NCI-H460 (cell line): Measurements from ENCODE around the gene CDO1. TPM values are rescaled to one million over a fixed set of nuclear protein-coding genes. Genes with fewer than 3 reads are reported as not detected.
"Not testable (repeated sequence)": the region's sequence is repeated elsewhere in the genome, so short reads cannot be mapped to it uniquely, and the experiment has no call there.

Source experiments
- DNase-seq: peaks from one replicate; pipeline ENCODE4 v3.0.0-alpha.2; 2016; ENCODE audit warnings: low read depth; ENCODE audit errors: extremely low read depth
- total RNA-seq: library from RNA; depleted of rRNA; stranded (reverse); fragments of >200 nt; shearing (Covaris generic); gene quantifications from 2 replicates; pipeline ENCODE4 v1.2.3, GENCODE V29; 2014

CDO1 gene
- total RNA-seq, 1 experiment from 2014 or later: not detected

DNA sequence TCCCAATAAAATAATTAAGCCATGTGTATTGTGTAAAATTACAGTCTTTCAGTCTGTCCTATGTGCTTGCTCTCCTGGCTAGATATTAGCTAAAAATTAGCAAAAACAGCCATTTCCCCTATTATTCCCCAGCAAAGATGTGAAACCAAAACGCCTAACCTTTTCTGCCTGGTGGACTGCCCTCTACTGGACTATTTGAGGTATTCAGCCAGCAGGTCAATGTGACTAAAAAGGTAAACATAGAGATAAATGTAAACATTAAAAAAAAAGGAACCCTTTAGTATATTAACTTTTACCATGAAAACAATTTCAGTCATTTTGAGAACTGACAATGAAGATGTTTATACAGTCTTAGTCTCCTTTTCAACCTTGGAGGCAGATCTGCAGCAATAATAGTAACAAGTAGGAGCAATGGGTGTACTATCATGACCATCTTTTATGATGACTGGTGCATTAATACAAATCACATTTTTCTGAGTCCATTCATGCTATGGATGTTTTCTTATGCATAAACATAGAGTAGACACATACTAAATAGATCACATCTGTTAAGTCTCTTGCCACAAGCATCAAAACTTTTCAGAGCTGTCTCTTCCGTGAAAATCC lies 14.8 kb upstream of the CDO1 start:
- peak; percentile 50 for DNase-seq

GRCh38 chr5:115829913-115830312 lies 13.5 kb upstream of the CDO1 start:
- DNase-seq: no peak

GRCh38 chr5:115825948-115826347 lies 9.5 kb upstream of the CDO1 start:
- DNase-seq: no peak

DNA sequence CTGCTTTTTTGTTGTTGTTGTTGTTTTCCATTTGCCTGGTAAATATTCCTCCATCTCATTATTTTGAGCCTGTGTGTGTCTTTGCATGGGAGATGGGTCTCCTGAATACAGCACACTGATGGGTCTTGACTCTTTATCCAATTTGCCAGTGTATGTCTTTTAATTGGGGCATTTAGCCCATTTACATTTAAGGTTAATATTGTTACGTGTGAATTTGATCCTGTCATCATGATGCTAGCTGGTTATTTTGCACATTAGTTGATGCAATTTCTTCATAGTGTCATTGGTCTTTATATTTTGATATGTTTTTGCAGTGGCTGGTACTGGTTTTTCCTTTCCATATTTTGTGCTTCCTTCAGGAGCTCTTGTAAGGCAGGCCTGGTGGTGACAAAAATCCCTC lies 8.5 kb upstream of the CDO1 start:
- DNase-seq: not testable (repeated sequence)

DNA sequence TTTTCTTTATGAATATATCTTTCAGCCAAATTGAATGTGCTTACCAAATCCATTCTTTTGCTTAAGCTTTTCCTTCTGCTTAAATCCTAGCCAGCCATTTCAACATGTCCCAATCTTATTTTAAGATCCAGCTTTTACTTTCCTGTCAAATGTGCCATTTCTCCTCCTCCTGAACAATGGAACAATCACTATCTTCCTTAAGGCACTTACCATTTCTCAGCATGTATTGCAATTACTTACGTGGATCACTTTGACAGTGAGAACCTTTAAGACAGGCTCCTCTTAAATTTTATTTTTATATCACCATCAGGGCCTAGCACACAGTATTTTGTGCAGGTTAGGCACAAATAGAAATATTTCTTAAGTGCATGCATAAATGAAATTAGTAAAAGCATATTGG lies 4.4 kb upstream of the CDO1 start:
- no peak for DNase-seq

- DNase-seq: no peak
These were observed 2.4 kb upstream of the CDO1 start for GRCh38 chr5:115818821-115819220.

DNA sequence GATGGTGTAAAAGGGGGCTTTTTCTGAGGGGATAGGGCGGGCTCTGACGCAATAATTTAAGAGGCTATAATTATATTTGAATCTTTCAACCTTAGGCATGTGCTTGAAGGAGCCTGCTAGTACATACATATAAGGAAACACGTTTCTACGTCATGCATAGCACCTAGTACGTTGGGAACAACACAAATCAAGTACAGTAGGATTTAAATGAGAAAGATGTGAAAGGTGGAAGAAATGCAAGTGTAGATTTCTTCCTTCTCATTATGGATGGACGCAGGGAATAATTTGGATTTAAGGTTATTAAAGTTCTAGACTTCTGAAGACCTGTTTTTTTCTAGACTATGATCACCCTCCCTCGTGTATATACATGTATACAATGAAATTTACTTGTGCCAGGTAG lies 927 bp upstream of the CDO1 start:
- no peak for DNase-seq

GRCh38 chr5:115815693-115816225 lies 700 bp downstream of the CDO1 start:
- DNase-seq: no peak

- no peak for DNase-seq
These were observed 1.3 kb downstream of the CDO1 start for GRCh38 chr5:115815006-115815692.

GRCh38 chr5:115813719-115814118 lies 2.7 kb downstream of the CDO1 start:
- DNase-seq: no peak

DNA sequence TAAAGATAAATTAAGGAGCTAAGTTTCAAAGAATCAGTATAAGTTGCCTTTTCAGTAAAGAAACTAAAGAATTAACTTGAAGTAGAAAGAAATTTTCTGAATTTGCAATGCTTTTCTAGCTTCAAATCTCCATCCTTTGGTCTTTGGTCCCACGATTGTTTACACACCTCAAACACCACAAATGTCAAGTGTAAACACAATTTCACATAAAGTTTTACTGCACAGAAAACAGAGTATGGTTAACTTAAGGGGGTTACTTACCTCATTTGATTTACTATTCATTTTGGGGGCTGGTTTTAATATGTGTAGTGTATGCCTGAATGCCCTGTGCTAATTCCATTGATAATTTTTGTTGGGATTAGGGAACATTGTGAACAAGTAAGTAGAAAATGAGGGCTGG lies 4.1 kb downstream of the CDO1 start:
- no peak for DNase-seq

GRCh38 chr5:115811406-115811805 lies 5.1 kb downstream of the CDO1 start:
- no peak for DNase-seq

DNA sequence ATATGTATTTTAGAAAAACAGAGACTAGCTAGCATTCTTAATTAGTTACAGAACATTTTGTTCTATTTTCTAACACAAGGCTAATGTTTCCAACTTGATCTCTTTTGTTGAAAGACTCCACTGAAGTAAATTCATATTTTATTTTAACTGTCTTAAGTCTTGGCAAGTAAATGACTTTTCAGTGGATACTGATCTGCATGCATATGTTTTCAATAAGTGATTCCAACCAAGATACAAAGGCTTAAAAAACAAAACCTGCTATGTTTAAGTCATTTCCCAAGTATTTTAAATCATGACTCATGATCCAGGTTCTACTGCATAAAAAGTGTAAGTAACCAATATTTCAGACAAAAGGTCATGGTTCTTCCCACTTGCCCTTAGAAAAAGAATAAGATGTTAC lies 5.7 kb downstream of the CDO1 start:
- no peak for DNase-seq

GRCh38 chr5:115809946-115810345 lies 6.5 kb downstream of the CDO1 start:
- no peak for DNase-seq

- not testable (repeated sequence) for DNase-seq
These were observed 8.4 kb downstream of the CDO1 start for GRCh38 chr5:115808066-115808465.

DNA sequence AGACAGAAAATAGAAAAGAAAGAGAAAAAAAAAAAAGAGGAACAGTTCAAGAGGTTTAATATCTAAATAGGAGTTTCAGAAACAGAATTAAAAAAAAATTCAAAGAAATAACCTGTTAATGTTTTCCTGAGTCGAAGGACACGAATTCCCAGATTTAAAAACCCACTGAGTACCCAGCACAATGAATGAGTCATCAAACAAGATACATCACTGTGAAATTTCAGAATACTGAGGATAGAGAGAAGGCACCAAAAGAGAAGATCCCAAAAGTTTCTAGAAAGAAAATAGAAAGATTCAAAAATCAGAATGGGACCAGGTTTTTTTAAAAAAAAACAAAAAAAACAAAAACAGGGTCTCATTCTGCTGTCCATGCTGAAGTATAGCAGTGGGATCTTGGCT lies 8.8 kb downstream of the CDO1 start:
- DNase-seq: no peak

DNA sequence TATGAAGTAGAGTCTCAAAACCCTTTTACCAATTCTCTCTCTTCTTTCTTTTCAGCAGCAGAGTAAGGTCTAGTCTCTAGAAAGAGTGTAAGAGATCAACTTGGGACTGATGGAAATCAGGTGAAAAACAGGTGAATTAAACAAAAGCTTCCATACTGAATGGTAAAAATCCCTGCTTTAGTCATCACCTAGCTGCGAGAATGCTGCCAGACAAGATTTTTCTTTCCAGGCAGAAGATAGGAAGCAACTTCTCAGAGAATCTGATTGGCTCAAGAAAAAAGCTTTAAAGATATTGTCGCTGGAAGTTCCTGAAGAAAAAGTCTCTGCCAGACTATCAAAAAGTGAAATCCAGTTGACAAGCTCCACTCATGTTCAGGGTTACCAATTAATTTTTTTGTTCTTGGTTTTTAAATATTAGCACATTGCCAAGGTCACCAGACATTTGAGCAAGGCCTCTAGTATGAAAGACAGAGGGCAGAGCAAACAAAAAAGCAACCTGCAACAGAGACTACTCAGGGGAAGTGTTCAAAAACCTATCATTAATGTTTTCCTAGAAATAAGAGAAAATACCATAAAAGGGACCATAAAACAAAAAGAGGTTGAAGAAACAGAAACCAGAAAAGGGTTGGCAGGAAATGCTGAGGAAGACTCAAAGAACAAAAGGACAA lies 9.3 kb downstream of the CDO1 start:
- no peak for DNase-seq

- no peak for DNase-seq
These were observed 14.5 kb downstream of the CDO1 start for GRCh38 chr5:115801984-115802383.

DNA sequence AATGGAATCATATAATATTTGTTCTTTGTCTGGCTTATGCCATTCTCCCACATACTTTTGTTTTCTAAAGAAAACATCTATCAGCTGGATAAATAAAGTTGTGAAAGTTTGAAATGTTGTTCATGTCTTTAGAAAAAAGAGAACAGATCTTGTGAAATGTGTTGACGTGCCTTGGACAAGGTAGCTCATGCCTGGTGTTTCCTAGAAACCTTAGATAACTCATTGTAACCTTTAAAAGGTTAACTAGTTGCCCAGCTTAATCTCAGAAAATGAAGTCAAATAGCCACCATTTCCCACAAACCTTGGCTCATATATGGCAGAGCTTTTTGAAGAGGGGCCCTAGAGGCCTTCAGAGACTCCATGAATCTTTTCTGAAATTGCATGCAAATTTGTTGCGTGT lies 15.3 kb downstream of the CDO1 start:
- DNase-seq: no peak

DNA sequence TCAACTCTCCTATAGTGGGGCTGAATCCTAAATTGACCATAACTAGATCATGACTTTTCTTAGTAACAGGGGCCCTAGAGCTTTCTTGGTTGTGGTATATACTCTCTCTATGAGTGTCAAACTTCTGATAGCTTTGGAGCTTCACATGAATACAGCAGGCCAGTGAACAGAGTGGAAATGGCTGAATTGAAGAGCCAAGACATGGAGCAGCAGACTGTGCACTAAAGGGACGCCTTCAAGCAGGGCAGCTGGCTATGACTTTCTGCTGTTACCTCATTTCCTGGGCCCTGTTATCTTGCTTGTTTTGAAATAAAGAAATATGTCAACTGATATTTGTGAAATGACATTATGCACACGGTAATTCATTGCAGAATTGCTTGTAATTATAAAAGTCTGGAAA lies 16.4 kb downstream of the CDO1 start:
- DNase-seq: no peak

DNA sequence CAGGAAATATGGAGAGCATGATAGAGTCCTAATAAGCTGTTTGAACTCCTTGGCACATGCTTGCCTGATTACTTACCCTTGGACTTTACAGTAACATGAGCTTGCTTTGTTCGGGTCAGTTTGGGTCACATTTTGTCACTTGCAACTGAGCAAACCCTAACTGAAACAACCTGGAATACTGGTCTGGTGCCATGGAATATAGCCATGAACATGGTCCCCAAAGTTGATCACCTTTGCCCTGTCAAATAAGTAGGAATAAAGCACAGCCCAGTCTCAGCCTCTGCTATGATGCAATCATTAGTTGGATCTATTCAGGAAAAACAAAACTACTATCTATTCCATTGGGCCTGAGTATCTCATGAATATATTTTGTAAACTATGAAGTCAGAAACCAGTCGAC lies 18.2 kb downstream of the CDO1 start:
- DNase-seq: no peak

GRCh38 chr5:115796656-115797055 lies 19.8 kb downstream of the CDO1 start:
- DNase-seq: no peak
